ENCODE results near the gene MUC5AC. TPM values are rescaled to one million over a fixed set of nuclear protein-coding genes. Genes with fewer than 3 reads are reported as not detected.

The MUC5AC gene
- total and polyA plus RNA-seq, 9 donors, result 0.01 to 0.75 (median 0.04) TPM; not detected in 4

Other genes starting within 250 kb of the MUC5AC start
- gene CHID1, start 247.1 kb upstream of the MUC5AC start, total RNA-seq, result 30.5 TPM
- gene CHID1, start 247.1 kb upstream of the MUC5AC start, polyA plus RNA-seq (ENCODE audit: insufficient read depth in 1 of 8, insufficient read length in 8 of 8, low replicate concordance in 1 of 8), result 10 to 100 TPM; 60.4 to 77.4 (median 68.5) TPM
- gene AP2A2, start 232.1 kb upstream of the MUC5AC start, total RNA-seq, result 18.5 TPM
- gene AP2A2, start 232.1 kb upstream of the MUC5AC start, polyA plus RNA-seq (ENCODE audit: insufficient read depth in 1 of 8, insufficient read length in 8 of 8, low replicate concordance in 1 of 8), result 10 to 100 TPM; 38.3 to 61.4 (median 48.0) TPM
- not detected for gene MUC6, start 121.2 kb upstream of the MUC5AC start, total RNA-seq
- under 1 TPM; 0.09 to 0.61 (median 0.28) TPM for gene MUC6, start 121.2 kb upstream of the MUC5AC start, polyA plus RNA-seq (ENCODE audit: insufficient read depth in 1 of 8, insufficient read length in 8 of 8, low replicate concordance in 1 of 8)
- gene MUC2, start 83.1 kb upstream of the MUC5AC start, total RNA-seq, result not detected
- gene MUC2, start 83.1 kb upstream of the MUC5AC start, polyA plus RNA-seq (ENCODE audit: insufficient read depth in 1 of 8, insufficient read length in 8 of 8, low replicate concordance in 1 of 8), result 1 to 10 TPM in 2 of 8 donors, under 1 TPM in 4, not detected in 2; 0.01 to 2.2 (median 0.04) TPM
- gene MUC5B, start 65.1 kb downstream of the MUC5AC start, total RNA-seq, result not detected
- under 1 TPM in 7 of 8 donors, not detected in 1; 0.01 to 0.33 (median 0.04) TPM for gene MUC5B, start 65.1 kb downstream of the MUC5AC start, polyA plus RNA-seq (ENCODE audit: insufficient read depth in 1 of 8, insufficient read length in 8 of 8, low replicate concordance in 1 of 8)
- gene TOLLIP, start 151.7 kb downstream of the MUC5AC start, total RNA-seq, result 11.9 TPM
- 10 to 100 TPM; 22.1 to 29.8 (median 26.2) TPM for gene TOLLIP, start 151.7 kb downstream of the MUC5AC start, polyA plus RNA-seq (ENCODE audit: insufficient read depth in 1 of 8, insufficient read length in 8 of 8, low replicate concordance in 1 of 8)
- gene BRSK2, start 232.0 kb downstream of the MUC5AC start, total RNA-seq, result 0.44 TPM
- gene BRSK2, start 232.0 kb downstream of the MUC5AC start, polyA plus RNA-seq (ENCODE audit: insufficient read depth in 1 of 8, insufficient read length in 8 of 8, low replicate concordance in 1 of 8), result 1 to 10 TPM in 5 of 8 donors, under 1 TPM in 3; 0.93 to 2.3 (median 1.3) TPM